HEK293 (cell line): ENCODE results near the gene DPPA4.

Experiments
- CTCF ChIA-PET: fragments of 350-600 bp; formaldehyde crosslinking; extraction: SDS; loops from one replicate; lab custom pipeline; 2021; ENCODE audit warnings: antibody characterized with exemption; lab: Yijun Ruan, JAX
- POLR2A ChIA-PET: fragments of 300-600 bp; formaldehyde crosslinking; extraction: SDS; loops from one replicate; lab custom pipeline; 2020; ENCODE audit warnings: antibody characterized with exemption, inconsistent platforms; lab: Yijun Ruan, JAX
- H3K27ac ChIP-seq: fragments of 200-500 bp; sonication (Bioruptor generic); 2 replicates; pipeline ENCODE4 v1.5.1; 2014; ENCODE audit warnings: low read depth, low read length, control low read depth, inconsistent platforms; ENCODE audit errors: extremely low read depth
- H3K36me3 ChIP-seq, 2 experiments: fragments of 200-500 bp in 1 of 2; sonication (Bioruptor generic) in 1 of 2; 1 replicate in 1 of 2; 2 replicates in 1 of 2; pipeline ENCODE4 v1.5.1; 2014 to 2017; ENCODE audit warnings: inconsistent platforms in 2 of 2, low read length in 2 of 2; ENCODE audit not compliant: control insufficient read depth in 2 of 2, insufficient read depth in 1 of 2
- H3K4me1 ChIP-seq: fragments of 200-500 bp; sonication (Bioruptor generic); 2 replicates; pipeline ENCODE4 v1.5.1; 2014; ENCODE audit warnings: mild to moderate bottlenecking, low read length, inconsistent platforms; ENCODE audit not compliant: control insufficient read depth, insufficient read depth
- H3K4me3 ChIP-seq: 2 replicates; pipeline ENCODE4 v1.5.1; 2011; ENCODE audit warnings: low read depth, mild to moderate bottlenecking, control low read depth, low read length, moderate library complexity
- H3K9me3 ChIP-seq: fragments of 200-500 bp; sonication (Bioruptor generic); 2 replicates; pipeline ENCODE4 v1.5.1; 2014; ENCODE audit warnings: low read depth, low read length, inconsistent platforms; ENCODE audit not compliant: control insufficient read depth, insufficient read depth
- FEZF1 ChIP-seq: fragments of 450-650 bp; formaldehyde crosslinking; IDR thresholded peaks from 2 replicates; pipeline ENCODE4 v1.5.1; 2016; ENCODE audit warnings: missing biosample characterization, missing genetic modification characterization
- GLIS2 ChIP-seq: fragments of 450-650 bp; formaldehyde crosslinking; IDR thresholded peaks from 2 replicates; pipeline ENCODE4 v1.5.1; 2016; ENCODE audit warnings: missing biosample characterization, missing genetic modification characterization
- SCRT1 ChIP-seq: fragments of 450-650 bp; formaldehyde crosslinking; IDR thresholded peaks from 2 replicates; pipeline ENCODE4 v1.5.1; 2016; ENCODE audit warnings: missing biosample characterization, missing genetic modification characterization, borderline replicate concordance
- SETDB1 ChIP-seq: IDR thresholded peaks from one replicate; pipeline ENCODE4 v1.6.1; 2017; ENCODE audit warnings: mild to moderate bottlenecking, low read length, moderate library complexity, mixed read lengths; ENCODE audit not compliant: insufficient read length
- SP2 ChIP-seq: fragments of 450-650 bp; formaldehyde crosslinking; IDR thresholded peaks from 2 replicates; pipeline ENCODE4 v1.5.1; 2016; ENCODE audit warnings: missing biosample characterization, missing genetic modification characterization
- ZNF214 ChIP-seq: fragments of 450-650 bp; formaldehyde crosslinking; IDR thresholded peaks from 2 replicates; pipeline ENCODE4 v1.5.1; 2017; ENCODE audit warnings: missing biosample characterization, mild to moderate bottlenecking, missing genetic modification characterization, borderline replicate concordance
- ZNF221 ChIP-seq: fragments of 450-650 bp; formaldehyde crosslinking; IDR thresholded peaks from 2 replicates; pipeline ENCODE4 v1.5.1; 2017; ENCODE audit warnings: missing biosample characterization, missing genetic modification characterization, borderline replicate concordance
- ZNF248 ChIP-seq: fragments of 450-650 bp; formaldehyde crosslinking; IDR thresholded peaks from 2 replicates; pipeline ENCODE4 v1.5.1; 2017; ENCODE audit warnings: missing biosample characterization, missing genetic modification characterization
- ZNF292 ChIP-seq: fragments of 450-650 bp; formaldehyde crosslinking; IDR thresholded peaks from 2 replicates; pipeline ENCODE4 v1.5.1; 2016; ENCODE audit warnings: low read depth, missing biosample characterization, missing genetic modification characterization, borderline replicate concordance
- ZNF350 ChIP-seq: fragments of 450-650 bp; formaldehyde crosslinking; IDR thresholded peaks from 2 replicates; pipeline ENCODE4 v1.5.0; 2017; ENCODE audit warnings: missing biosample characterization, mild to moderate bottlenecking, missing genetic modification characterization
- ZNF366 ChIP-seq: fragments of 450-650 bp; formaldehyde crosslinking; conservative IDR thresholded peaks from 2 replicates; pipeline ENCODE4 v1.5.1; 2016; ENCODE audit warnings: missing biosample characterization, missing genetic modification characterization
- ZNF37A ChIP-seq: fragments of 450-650 bp; IDR thresholded peaks from 2 replicates; pipeline ENCODE4 v1.5.1; 2018; ENCODE audit warnings: missing biosample characterization, missing genetic modification characterization
- ZNF416 ChIP-seq: fragments of 450-650 bp; formaldehyde crosslinking; IDR thresholded peaks from 2 replicates; pipeline ENCODE4 v1.5.1; 2016; ENCODE audit warnings: missing biosample characterization, missing genetic modification characterization
- ZNF544 ChIP-seq: fragments of 450-650 bp; formaldehyde crosslinking; IDR thresholded peaks from 2 replicates; pipeline ENCODE4 v1.5.0; 2017; ENCODE audit warnings: missing biosample characterization, missing genetic modification characterization
- ZNF701 ChIP-seq: fragments of 450-650 bp; formaldehyde crosslinking; IDR thresholded peaks from 2 replicates; pipeline ENCODE4 v1.5.1; 2016; ENCODE audit warnings: missing biosample characterization, missing genetic modification characterization
- ZNF777 ChIP-seq: fragments of 450-650 bp; formaldehyde crosslinking; IDR thresholded peaks from 2 replicates; pipeline ENCODE4 v1.5.1; 2017; ENCODE audit warnings: missing biosample characterization, missing genetic modification characterization, borderline replicate concordance
- ZNF791 ChIP-seq: fragments of 450-650 bp; formaldehyde crosslinking; IDR thresholded peaks from 2 replicates; pipeline ENCODE4 v1.5.1; 2016; ENCODE audit warnings: missing biosample characterization, missing genetic modification characterization
- TF ChIP-seq, protein P1 (sequence below): fragments of 450-650 bp; formaldehyde crosslinking; IDR thresholded peaks from 2 replicates; pipeline ENCODE4 v1.5.1; 2016; ENCODE audit warnings: missing biosample characterization, missing genetic modification characterization
- TF ChIP-seq, protein P2 (sequence below): fragments of 450-650 bp; formaldehyde crosslinking; IDR thresholded peaks from 2 replicates; pipeline ENCODE4 v1.5.1; 2016; ENCODE audit warnings: missing biosample characterization, missing genetic modification characterization, borderline replicate concordance
- TF ChIP-seq, protein P3 (sequence below): fragments of 450-650 bp; formaldehyde crosslinking; IDR thresholded peaks from 2 replicates; pipeline ENCODE4 v1.5.1; 2016; ENCODE audit warnings: missing biosample characterization, missing genetic modification characterization
- TF ChIP-seq, protein P4 (sequence below): fragments of 450-650 bp; formaldehyde crosslinking; IDR thresholded peaks from 2 replicates; pipeline ENCODE4 v1.5.1; 2017; ENCODE audit warnings: missing biosample characterization, missing genetic modification characterization
- TF ChIP-seq, protein P5 (sequence below): fragments of 450-650 bp; formaldehyde crosslinking; IDR thresholded peaks from 2 replicates; pipeline ENCODE4 v1.5.1; 2017; ENCODE audit warnings: missing biosample characterization, missing genetic modification characterization
- TF ChIP-seq, protein P6 (sequence below): fragments of 450-650 bp; formaldehyde crosslinking; IDR thresholded peaks from 2 replicates; pipeline ENCODE4 v1.5.1; 2016; ENCODE audit warnings: missing biosample characterization, missing genetic modification characterization

The DPPA4 gene

DNA sequence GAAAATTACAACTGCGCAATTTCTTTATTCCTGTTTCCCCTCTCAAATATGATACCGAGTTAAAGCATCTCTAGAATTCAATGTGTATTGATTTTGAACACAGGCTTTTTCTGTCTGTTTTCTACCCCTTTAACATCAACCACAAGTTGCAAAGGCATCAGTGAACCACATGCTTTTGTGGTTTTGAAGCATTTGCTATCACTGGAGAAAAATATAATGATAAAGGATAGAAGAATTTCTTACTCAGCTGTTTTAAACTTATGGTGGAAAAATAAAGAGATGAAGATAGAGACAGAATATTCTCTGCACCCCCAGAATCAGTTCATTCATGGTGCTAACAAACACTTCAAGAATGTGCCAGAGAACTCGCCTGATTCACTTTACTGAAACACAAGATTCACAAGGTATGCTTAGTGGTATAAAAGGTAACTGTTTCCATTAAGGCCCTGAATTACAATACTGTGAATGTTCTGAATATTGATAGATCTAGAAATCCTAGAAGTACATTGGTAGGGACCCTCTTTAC is 9.5 kb upstream of the DPPA4 start:
- Histone ChIP-seq H3K36me3 (no peaks in the 10 kb centered on the region), H3K27ac (no peak overlapping the region), H3K9me3 (no peaks in the 10 kb centered on the region)
- CTCF ChIA-PET = no interaction called here
- TF ChIP-seq ZNF366 (no peak), SP2 (tag by site-specific recombination) (no peak), ZNF701 (tag by site-specific recombination) (no peak), ZNF248 (tag by site-specific recombination) (no peak), ZNF292 (tag by site-specific recombination) (no peak), ZNF791 (tag by site-specific recombination) (no peak), GLIS2 (no peak), SCRT1 (no peak), ZNF350 (tag by site-specific recombination) (no peak), SETDB1 (no peak), ZNF214 (tag by site-specific recombination) (no peak), ZNF221 (tag by site-specific recombination) (no peak)
- TF ChIP-seq, protein P1, sequence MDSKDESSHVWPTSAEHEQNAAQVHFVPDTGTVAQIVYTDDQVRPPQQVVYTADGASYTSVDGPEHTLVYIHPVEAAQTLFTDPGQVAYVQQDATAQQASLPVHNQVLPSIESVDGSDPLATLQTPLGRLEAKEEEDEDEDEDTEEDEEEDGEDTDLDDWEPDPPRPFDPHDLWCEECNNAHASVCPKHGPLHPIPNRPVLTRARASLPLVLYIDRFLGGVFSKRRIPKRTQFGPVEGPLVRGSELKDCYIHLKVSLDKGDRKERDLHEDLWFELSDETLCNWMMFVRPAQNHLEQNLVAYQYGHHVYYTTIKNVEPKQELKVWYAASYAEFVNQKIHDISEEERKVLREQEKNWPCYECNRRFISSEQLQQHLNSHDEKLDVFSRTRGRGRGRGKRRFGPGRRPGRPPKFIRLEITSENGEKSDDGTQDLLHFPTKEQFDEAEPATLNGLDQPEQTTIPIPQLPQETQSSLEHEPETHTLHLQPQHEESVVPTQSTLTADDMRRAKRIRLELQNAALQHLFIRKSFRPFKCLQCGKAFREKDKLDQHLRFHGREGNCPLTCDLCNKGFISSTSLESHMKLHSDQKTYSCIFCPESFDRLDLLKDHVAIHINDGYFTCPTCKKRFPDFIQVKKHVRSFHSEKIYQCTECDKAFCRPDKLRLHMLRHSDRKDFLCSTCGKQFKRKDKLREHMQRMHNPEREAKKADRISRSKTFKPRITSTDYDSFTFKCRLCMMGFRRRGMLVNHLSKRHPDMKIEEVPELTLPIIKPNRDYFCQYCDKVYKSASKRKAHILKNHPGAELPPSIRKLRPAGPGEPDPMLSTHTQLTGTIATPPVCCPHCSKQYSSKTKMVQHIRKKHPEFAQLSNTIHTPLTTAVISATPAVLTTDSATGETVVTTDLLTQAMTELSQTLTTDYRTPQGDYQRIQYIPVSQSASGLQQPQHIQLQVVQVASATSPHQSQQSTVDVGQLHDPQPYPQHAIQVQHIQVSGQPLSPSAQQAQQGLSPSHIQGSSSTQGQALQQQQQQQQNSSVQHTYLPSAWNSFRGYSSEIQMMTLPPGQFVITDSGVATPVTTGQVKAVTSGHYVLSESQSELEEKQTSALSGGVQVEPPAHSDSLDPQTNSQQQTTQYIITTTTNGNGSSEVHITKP = no peak
- TF ChIP-seq, protein P2, sequence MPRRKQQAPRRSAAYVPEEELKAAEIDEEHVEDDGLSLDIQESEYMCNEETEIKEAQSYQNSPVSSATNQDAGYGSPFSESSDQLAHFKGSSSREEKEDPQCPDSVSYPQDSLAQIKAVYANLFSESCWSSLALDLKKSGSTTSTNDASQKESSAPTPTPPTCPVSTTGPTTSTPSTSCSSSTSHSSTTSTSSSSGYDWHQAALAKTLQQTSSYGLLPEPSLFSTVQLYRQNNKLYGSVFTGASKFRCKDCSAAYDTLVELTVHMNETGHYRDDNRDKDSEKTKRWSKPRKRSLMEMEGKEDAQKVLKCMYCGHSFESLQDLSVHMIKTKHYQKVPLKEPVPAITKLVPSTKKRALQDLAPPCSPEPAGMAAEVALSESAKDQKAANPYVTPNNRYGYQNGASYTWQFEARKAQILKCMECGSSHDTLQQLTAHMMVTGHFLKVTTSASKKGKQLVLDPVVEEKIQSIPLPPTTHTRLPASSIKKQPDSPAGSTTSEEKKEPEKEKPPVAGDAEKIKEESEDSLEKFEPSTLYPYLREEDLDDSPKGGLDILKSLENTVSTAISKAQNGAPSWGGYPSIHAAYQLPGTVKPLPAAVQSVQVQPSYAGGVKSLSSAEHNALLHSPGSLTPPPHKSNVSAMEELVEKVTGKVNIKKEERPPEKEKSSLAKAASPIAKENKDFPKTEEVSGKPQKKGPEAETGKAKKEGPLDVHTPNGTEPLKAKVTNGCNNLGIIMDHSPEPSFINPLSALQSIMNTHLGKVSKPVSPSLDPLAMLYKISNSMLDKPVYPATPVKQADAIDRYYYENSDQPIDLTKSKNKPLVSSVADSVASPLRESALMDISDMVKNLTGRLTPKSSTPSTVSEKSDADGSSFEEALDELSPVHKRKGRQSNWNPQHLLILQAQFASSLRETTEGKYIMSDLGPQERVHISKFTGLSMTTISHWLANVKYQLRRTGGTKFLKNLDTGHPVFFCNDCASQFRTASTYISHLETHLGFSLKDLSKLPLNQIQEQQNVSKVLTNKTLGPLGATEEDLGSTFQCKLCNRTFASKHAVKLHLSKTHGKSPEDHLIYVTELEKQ (tag by site-specific recombination) = no peak
- TF ChIP-seq, protein P3, sequence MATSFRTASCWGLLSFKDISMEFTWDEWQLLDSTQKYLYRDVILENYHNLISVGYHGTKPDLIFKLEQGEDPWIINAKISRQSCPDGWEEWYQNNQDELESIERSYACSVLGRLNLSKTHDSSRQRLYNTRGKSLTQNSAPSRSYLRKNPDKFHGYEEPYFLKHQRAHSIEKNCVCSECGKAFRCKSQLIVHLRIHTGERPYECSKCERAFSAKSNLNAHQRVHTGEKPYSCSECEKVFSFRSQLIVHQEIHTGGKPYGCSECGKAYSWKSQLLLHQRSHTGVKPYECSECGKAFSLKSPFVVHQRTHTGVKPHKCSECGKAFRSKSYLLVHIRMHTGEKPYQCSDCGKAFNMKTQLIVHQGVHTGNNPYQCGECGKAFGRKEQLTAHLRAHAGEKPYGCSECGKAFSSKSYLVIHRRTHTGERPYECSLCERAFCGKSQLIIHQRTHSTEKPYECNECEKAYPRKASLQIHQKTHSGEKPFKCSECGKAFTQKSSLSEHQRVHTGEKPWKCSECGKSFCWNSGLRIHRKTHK = no peak
- TF ChIP-seq, all 188 proteins: peak for 0
- POLR2A ChIA-PET = no interaction called here
- Histone ChIP-seq H3K4me1 (no peaks in the 10 kb centered on the region), H3K4me3 (no peak overlapping the region)

DNA sequence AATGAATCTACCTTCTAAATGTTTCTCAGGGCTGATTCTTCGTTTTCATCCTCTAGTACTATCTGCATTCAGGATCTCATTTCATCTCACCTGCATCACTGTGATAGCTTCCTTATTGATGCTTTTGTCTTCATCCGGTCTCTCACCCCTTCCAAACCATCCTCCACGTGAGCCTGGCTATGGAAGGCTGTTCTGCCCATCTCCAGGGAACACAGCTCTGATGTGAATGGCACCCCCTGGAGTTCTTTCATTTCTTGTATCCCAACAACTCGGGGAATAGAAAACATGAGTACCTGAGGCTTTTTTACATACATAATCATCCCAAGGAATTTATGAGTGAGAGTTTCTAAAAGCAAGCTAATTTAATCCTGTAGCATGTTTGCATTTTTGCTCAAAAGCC is 8.8 kb upstream of the DPPA4 start:
- no peak overlapping the region for H3K4me3 ChIP-seq
- H3K36me3 ChIP-seq = no peaks in the 10 kb centered on the region
- no peak overlapping the region for H3K27ac ChIP-seq
- POLR2A ChIA-PET = no interaction called here
- CTCF ChIA-PET = no interaction called here
- H3K9me3 ChIP-seq = no peaks in the 10 kb centered on the region
- H3K4me1 ChIP-seq = no peaks in the 10 kb centered on the region
- TF ChIP-seq, protein P4, sequence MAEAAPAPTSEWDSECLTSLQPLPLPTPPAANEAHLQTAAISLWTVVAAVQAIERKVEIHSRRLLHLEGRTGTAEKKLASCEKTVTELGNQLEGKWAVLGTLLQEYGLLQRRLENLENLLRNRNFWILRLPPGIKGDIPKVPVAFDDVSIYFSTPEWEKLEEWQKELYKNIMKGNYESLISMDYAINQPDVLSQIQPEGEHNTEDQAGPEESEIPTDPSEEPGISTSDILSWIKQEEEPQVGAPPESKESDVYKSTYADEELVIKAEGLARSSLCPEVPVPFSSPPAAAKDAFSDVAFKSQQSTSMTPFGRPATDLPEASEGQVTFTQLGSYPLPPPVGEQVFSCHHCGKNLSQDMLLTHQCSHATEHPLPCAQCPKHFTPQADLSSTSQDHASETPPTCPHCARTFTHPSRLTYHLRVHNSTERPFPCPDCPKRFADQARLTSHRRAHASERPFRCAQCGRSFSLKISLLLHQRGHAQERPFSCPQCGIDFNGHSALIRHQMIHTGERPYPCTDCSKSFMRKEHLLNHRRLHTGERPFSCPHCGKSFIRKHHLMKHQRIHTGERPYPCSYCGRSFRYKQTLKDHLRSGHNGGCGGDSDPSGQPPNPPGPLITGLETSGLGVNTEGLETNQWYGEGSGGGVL (tag by site-specific recombination) = no peak
- no peak for TF ChIP-seq ZNF37A (tag by site-specific recombination)
- no peak for TF ChIP-seq ZNF777 (tag by site-specific recombination)
- TF ChIP-seq, protein P5, sequence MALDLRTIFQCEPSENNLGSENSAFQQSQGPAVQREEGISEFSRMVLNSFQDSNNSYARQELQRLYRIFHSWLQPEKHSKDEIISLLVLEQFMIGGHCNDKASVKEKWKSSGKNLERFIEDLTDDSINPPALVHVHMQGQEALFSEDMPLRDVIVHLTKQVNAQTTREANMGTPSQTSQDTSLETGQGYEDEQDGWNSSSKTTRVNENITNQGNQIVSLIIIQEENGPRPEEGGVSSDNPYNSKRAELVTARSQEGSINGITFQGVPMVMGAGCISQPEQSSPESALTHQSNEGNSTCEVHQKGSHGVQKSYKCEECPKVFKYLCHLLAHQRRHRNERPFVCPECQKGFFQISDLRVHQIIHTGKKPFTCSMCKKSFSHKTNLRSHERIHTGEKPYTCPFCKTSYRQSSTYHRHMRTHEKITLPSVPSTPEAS = no peak
- TF ChIP-seq ZNF544 (tag by site-specific recombination) = no peak
- TF ChIP-seq, protein P6, sequence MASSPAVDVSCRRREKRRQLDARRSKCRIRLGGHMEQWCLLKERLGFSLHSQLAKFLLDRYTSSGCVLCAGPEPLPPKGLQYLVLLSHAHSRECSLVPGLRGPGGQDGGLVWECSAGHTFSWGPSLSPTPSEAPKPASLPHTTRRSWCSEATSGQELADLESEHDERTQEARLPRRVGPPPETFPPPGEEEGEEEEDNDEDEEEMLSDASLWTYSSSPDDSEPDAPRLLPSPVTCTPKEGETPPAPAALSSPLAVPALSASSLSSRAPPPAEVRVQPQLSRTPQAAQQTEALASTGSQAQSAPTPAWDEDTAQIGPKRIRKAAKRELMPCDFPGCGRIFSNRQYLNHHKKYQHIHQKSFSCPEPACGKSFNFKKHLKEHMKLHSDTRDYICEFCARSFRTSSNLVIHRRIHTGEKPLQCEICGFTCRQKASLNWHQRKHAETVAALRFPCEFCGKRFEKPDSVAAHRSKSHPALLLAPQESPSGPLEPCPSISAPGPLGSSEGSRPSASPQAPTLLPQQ (tag by site-specific recombination) = no peak
- no peak for TF ChIP-seq ZNF416 (tag by site-specific recombination)
- TF ChIP-seq FEZF1 = no peak
